RKO (cell line): Measurements from ENCODE around the gene ZFYVE19.
"Not testable (repeated sequence)": the region's sequence is repeated elsewhere in the genome, so short reads cannot be mapped to it uniquely, and the experiment has no call there.

ENCODE experiments used
- DNase-seq: peaks from one replicate; pipeline ENCODE4 v3.0.0-alpha.2; 2016; ENCODE audit warnings: low spot score

Gene ZFYVE19

DNA sequence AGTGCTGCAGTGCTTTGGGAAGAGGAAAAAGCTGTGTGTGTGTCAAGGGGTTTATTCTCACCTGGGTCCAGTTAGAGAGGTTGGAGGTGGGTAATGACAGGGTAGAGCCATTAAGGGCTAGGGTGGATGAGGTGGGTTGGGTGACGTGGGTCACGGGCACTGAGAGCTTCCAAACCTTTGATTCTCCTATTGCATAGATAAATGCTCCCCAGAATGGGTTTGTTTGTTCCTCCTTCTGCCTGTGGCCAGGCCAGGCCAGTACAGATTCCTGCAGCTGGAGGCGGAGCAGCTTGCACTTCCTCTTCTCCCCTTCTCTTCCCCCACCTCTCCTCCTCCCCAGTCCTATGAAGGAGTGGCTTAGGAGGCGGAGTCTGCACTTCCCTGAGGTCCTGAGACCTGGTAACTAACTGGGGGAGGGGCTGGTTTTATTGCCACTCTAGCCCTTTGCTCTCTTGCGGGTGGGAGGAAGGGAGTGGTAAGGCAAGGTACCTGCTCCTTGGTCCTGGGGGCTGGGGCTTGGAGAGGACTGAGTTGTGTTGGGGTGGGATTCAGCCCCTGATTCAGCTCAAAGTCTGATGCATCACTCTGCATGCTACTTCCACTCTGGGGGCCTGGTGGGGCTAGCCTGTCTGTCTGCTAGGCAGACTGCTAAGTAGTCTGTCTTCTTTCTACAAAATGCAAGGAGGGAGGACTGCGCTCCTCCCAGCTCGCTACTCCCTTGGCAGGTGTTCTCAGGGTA, 40.5 kb downstream of the ZFYVE19 start:
- DNase-seq: peak; percentile 30

DNA sequence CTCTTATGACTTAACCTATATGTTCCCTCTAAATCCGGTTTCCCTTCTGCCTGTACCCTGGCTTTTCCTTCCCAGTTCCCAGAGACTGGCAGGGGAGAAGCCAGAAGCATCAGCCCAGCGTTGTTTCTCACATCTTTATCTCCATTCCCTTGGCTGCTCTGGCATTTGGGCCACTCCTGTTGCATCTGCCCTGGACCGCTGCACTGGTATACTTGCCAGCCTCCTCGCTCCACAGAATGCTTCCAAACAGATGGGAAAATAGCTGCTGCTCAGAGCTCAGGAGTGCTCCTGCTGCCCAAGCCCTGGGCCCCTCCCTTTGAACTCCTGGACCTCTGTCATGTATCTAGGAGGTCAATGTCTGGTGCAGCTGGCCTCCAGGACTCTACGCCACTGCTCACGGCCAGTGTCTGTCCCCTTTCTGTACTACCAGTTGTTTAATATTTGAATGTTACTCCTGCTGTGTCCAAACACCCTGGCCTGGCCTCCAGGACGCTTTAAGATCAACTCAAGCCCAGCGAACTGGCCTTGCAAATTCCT, 43.8 kb downstream of the ZFYVE19 start:
- DNase-seq: no peak

DNA sequence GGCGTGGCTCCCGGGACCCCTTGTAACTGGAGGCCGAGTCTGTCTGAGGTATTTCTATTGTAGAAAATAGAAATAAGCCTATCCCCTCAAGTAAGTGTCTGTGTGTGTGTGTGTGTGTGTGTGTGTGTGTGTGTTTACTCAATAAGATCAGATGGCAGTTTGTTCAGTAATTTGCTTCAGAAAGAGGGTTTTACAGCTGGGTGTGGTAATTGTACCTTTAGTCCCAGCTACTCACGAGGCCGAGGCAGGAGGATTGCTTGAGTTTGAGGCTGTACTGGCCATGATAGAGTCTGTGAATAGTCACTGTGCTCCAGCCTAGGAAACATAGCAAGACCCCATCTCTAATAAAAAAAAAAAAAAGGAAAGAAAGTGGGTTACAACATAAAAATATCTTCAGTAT, 45.6 kb downstream of the ZFYVE19 start:
- no peak for DNase-seq

DNA sequence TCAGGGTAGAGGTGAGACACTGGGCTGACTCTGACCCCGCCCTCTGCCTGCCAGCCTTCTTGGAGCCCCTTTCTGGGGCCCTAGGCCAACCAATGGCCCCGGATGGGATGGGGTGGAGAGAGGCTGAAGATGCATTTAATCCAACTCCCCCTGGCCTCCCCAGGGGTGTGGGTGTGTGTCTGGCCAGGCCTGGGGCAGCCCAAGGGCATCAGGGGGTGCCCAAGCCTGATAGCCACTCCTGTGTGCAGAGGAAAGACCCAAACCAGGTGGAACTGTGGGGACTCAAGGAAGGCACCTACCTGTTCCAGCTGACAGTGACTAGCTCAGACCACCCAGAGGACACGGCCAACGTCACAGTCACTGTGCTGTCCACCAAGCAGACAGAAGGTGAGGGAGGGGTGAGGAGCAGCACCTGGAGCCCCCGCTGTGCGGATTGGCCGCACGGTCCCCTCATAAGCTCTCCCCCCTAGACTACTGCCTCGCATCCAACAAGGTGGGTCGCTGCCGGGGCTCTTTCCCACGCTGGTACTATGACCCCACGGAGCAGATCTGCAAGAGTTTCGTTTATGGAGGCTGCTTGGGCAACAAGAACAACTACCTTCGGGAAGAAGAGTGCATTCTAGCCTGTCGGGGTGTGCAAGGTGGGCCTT, 46.5 kb downstream of the ZFYVE19 start:
- no peak for DNase-seq

DNA sequence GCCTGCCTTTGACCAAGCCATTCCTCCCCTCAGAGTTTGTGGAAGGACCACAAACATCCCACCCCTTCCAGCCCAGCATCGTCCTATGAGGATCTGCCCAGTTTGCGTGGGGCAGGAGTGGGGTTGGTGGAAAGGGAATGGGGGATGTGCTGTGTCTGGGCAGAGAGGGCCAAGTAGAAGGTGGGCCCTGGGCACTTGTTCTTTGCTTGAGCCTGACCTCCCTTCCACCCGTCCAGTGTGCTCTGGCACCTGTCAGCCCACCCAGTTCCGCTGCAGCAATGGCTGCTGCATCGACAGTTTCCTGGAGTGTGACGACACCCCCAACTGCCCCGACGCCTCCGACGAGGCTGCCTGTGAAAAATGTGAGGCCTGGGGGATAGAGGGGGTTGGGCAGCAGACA, 47.3 kb downstream of the ZFYVE19 start:
- DNase-seq: no peak

DNA sequence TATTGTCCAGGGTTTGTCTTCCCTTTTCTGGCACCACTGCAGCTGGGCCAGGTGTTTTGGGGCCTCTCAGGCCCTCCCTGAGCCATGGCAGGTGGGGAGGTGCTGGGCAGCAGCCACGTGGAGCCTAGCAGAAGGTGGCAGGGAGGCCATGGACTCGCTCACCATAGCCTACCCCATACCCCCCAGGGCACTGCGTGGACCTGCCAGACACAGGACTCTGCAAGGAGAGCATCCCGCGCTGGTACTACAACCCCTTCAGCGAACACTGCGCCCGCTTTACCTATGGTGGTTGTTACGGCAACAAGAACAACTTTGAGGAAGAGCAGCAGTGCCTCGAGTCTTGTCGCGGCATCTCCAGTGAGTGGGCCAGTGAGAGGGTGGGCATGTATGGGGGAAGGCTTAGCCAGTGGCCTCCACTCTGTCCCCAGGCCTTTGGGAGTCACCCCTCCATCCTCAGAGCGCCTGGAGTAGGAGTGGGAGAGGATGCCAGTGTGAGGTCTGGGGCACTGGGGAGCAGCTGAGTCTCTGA, 48.9 kb downstream of the ZFYVE19 start:
- no peak for DNase-seq

DNA sequence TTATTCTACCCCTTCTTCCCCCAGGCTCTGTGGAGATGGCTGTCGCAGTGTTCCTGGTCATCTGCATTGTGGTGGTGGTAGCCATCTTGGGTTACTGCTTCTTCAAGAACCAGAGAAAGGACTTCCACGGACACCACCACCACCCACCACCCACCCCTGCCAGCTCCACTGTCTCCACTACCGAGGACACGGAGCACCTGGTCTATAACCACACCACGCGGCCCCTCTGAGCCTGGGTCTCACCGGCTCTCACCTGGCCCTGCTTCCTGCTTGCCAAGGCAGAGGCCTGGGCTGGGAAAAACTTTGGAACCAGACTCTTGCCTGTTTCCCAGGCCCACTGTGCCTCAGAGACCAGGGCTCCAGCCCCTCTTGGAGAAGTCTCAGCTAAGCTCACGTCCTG, 49.9 kb downstream of the ZFYVE19 start:
- DNase-seq: no peak

DNA sequence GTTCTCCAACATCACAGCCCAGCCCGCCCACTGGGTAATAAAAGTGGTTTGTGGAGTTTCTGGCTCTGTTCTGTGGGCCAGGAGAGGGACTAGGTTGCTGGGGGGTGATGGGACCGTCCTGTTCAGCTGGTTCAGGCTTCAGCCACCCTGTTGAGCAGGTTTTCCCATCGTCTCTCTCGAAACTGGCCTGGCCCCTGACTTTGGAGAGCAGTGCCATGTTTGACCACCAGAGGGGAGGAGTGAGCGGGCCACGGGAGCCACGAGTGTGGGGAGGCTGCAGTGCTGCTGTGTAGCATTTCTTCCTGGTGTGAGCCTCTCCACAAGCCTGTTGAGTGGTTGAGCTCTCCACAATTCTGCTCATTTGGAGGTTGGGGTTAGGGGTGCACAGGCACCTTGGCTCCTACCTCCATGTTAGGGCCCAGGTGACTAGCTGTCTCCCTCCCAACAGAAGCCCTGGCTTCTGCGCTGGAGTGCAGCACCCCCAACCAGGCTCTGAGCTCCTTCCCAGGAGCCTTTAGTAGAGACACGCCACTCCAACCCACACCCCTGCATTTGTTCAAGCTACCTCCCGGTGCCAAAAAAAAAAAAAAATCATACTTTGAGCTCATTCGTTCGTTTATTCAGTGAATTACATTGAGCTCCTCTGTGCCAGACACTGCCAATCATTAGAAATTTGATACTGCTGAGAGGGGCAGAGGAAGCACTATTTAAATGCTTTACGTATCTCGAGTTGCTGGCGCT, 50.9 kb downstream of the ZFYVE19 start:
- peak; percentile 48 for DNase-seq

DNA sequence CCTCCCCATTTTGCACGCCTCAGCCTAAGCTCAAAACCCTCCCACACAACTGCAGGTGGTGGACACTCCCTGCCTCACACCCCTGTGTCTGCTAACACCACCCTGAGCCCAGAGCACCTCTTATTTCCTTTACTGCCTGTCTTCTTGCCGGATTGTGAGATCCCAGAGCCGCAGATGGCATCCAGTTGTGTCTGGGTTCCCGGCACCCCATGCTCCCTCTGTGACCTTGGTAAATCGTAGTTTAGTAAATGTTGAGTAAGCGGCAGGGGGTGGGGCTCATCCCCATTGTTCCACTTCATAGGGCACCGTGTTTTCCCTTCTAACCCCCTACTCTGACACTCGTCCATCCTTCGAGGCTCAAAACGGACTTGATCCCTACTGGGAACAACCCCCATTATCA, 51.8 kb downstream of the ZFYVE19 start:
- no peak for DNase-seq

DNA sequence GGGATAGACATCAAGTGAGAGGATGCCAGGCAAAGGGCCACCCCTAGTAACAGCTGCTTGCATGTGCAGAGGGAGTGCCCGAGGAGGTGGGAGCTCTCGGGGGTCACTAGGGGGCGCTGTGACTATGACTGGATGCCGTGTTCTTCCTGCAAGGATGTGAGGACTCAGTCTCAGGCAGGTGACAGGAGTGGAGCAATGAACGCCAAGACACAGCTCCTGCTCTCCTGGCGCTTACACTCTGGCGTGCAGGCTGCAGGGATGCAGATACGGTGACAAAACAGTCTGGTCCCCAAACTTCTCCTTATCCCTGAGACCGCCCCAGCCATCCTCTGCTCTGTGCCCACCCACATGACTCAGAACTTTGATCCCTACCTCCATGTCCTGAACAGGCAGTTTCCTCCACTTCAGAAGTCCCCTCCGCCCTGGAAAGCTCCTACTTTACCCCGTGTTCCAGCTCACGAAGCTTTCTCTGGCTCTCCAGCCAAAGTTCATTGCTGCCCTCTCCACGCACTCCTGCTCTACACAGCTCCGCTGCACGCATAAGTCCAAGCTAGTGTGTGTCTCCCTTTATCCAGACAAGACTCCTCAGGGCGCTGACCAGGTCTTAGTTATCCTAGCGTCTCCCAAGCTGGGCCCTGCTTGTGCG, 52.4 kb downstream of the ZFYVE19 start:
- DNase-seq: peak; percentile 69

DNA sequence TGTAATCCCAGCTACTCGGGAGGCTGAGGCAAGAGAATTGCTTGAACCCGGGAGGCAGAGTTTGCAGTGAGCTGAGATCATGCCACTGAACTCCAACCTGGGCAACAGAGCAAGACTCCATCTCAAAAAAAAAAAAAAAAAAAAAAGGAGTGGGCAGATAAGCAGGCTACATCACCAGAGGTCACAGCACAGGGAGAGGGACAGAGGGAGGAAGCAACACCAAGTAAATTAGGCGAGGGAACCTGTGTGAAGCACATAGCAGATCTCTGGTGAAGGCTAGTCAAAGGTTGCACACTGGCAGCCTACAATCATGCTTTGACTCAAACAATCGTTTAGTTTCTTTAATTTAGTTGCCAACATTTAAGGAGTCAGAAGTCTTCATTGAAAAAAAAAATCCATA, 54.3 kb downstream of the ZFYVE19 start:
- DNase-seq: not testable (repeated sequence)

DNA sequence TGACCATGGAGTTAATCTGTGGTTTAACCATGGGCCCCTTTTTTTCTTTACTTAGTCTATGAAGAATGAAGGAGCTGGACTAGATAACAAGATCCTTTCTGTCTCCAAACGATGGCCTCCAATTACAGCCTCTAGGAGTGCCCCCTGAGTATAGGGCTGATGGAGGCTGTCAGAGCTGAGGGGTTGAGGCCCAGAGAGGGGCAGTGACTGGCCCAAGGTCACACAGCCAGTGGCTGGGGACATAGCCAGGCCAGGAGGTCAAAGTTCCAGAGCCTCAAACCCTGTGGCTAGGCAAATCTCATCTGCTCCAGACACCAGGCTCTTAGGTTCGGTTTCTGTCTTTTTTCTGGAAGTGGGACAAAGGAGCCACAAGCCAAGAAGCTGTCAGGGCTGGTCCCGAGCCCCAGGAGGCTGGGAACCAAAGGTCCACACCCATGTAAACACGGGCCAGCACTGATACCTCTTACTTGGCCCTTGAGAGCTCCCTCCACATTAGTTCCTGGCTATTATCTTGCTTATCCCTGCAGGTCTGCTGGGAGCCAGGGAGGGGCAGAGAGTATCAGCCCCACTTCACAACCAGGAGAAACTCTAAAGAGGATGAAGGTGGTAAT, 56.9 kb downstream of the ZFYVE19 start:
- DNase-seq: no peak
